Activated T-cell treated with anti-CD3 and anti-CD28 coated beads, Interleukin-2, amount 50 U/mL, for 4 hours (primary cell): ENCODE results near the gene TEKTIP1. TPM values are rescaled to one million over a fixed set of nuclear protein-coding genes. Genes with fewer than 3 reads are reported as not detected.

Experiments used
- ATAC-seq, 2 donors: fragments of 200-7000 bp; cut with Tn5 transposase; one replicate each; pipeline ENCODE4 v1.10.0; 2021
- DNase-seq: peaks from one replicate; pipeline ENCODE4 v3.0.0-alpha.2; 2020
- H3K27me3 Mint-ChIP-seq: one replicate; pipeline ENCODE4 v1.8.0; 2021; ENCODE audit warnings: low read depth, mixed read lengths
- H3K36me3 Mint-ChIP-seq: one replicate; pipeline ENCODE4 v1.8.0; 2022; ENCODE audit warnings: mixed read lengths; ENCODE audit not compliant: insufficient read depth
- H3K4me1 Mint-ChIP-seq: one replicate; pipeline ENCODE4 v1.8.0; 2021; ENCODE audit warnings: low read depth, mixed read lengths
- H3K4me3 Mint-ChIP-seq: one replicate; pipeline ENCODE4 v1.8.0; 2021; ENCODE audit warnings: mild to moderate bottlenecking, moderate library complexity, mixed read lengths
- H3K9me3 Mint-ChIP-seq: one replicate; pipeline ENCODE4 v1.8.0; 2021; ENCODE audit warnings: mixed read lengths
- total RNA-seq, 3 donors: library from RNA; stranded (reverse); gene quantifications; one replicate each; pipeline ENCODE4 v1.2.1, GENCODE V29; 2021

The TEKTIP1 gene
- 1 to 10 TPM in 2 of 3 donors, not detected in 1; 1.0 to 1.1 TPM for total RNA-seq

DNA sequence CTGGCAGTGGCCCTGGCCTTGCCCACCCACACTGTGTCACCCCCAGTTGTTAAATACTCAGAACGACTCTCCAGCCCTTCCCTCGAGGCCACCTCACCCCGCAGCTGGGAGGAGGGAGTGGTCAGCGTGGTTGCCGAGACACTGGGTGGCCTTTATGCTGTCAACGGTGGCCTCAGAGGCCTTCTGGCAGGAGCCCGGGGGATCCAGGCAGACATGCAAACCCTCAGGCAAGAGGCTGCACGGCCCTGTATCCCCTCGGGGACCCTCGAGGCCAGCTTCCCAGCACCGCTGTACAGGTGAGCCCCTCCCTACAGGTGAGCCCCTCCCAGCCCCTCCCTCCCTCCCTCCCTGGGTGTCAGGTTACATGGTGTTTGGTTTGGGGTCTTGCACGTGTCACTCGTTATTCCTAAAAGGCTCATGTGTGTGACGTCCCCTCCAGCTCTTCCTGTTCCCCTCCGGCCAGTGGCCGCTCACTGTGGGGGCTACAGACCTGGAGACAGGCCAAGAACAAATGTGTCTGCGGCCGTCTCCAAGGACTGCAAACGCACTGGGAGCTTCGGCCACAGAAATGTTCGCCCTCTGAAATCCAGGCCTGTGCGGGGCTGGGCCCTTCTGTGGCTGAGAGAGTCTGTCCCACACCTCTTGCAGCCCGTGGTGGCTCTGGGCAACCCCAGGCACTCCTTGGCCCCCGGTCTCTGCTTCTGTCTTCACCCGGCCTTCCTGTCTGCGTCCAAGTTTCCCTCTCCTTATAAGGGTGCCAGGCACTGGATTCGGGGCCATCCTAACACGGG lies at the start of gene TEKTIP1:
Gene TEKTIP1, plus strand, starts transcription at position 210 of the 791 bp plus-strand sequence. Its CDS starts 4 bp downstream, at position 214.
- Mint-ChIP-seq H3K4me3 (no peak within 1 kb of the TSS), H3K27me3 (no peaks in the 10 kb centered on the region), H3K4me1 (no peaks in the 10 kb centered on the region), H3K36me3 (peaks cover 13% of the 10 kb centered on the region), H3K9me3 (no peaks in the 10 kb centered on the region)
- DNase-seq = no peak
- no peak for ATAC-seq

DNA sequence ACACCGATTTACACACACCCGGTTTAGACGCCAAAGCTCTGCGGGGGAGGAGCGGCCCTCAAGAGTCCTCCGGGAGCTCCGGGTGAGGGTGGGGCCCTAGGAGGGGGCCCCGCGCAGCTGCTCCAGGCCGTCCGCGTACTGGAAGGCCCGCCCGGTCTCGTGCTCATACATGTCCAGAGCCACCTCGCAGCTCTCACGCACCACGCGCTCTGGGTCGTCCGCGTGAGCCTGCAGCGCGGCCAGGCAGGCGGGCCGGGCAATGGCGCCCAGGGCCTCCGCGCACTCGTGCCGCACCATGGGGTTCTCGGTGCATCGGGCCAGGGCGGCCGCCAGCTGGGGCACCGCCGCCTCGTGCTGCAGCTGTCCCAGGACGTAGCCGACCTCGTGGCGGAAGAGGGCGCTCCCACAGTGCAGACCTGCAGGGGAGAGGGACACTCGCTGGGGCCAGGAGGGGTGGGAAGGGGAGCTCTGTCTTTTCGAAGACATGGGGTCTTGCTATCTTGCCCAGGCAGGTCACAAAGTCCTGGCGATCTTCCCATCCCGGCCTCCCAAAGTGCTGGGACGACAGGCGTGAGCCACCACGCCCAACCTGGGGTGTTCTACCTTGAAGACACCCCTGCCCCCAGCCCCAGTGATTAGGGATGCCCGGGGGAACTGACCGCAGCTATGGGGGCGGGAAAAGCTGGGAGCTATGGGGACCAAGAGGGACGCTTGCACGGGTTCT lies 47.4 kb upstream of the TEKTIP1 start:
- DNase-seq (no peak), ATAC-seq (no peak)
- no peak overlapping the region for H3K4me3 Mint-ChIP-seq
- H3K9me3 Mint-ChIP-seq = no peaks in the 10 kb centered on the region
- peaks cover 8% of the 10 kb centered on the region for H3K4me1 Mint-ChIP-seq
- H3K36me3 Mint-ChIP-seq = peaks cover 22% of the 10 kb centered on the region
- H3K27me3 Mint-ChIP-seq = no peaks in the 10 kb centered on the region

DNA sequence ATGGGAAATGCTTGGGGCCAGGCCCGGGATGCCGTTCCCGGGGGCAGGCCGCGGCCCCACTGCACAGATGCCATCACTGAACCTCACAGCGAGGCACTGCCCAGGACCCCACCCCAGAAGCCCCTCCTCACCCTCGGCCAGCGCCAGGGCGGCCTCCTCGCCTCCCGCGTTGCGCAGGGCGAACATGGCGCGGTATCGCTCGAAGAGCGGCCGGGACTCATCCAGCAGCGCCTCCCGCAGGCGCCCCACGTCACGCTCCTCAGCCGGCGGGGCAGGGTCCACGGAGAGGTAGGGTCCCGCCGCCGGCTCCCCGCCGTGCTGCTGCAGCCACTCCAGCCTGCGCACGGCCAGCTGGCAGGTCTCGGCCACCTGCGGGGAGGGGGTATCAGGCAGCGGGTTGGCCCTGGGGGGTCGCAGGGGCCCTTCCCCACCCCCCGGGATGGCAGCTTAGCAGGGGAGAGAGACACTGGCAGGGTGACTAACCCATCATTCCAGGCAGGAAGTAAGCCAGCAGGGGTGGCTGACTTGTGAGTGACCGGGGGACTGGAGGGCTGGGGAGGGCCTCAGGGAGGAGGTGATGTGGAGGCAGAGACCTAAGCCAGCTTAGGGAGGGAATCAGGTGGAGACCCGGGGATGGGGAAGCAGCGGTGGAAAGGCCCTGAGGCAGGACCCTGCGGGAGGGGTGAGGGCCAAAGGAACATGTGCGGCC lies 46.7 kb upstream of the TEKTIP1 start:
- Mint-ChIP-seq H3K9me3 (no peaks in the 10 kb centered on the region), H3K4me3 (no peak overlapping the region), H3K27me3 (no peaks in the 10 kb centered on the region), H3K36me3 (peaks cover 27% of the 10 kb centered on the region), H3K4me1 (peaks cover 11% of the 10 kb centered on the region)
- ATAC-seq = no peak
- no peak for DNase-seq

DNA sequence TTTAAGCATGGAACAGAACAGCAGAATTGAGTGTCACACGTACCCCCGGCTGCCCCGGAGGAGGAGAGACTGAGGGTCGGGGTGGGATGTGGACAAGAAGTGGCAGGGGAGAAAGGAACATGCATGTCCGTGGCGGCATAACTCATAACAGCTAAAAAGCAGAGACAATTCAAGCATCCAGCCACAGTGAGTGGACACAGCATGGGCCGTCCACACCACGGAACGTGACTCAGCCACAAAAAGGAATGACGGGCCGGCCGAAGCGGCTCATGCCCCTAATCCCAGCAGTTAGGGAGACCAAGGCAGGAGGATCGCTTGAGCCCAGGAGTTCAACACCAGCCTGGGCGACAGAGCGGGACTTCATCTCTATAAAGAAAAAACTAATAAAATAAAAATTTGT lies 46.1 kb upstream of the TEKTIP1 start:
- Mint-ChIP-seq H3K4me3 (no peak overlapping the region), H3K4me1 (peaks cover 12% of the 10 kb centered on the region), H3K27me3 (no peaks in the 10 kb centered on the region), H3K9me3 (no peaks in the 10 kb centered on the region), H3K36me3 (peaks cover 28% of the 10 kb centered on the region)
- no peak for DNase-seq
- ATAC-seq = no peak

DNA sequence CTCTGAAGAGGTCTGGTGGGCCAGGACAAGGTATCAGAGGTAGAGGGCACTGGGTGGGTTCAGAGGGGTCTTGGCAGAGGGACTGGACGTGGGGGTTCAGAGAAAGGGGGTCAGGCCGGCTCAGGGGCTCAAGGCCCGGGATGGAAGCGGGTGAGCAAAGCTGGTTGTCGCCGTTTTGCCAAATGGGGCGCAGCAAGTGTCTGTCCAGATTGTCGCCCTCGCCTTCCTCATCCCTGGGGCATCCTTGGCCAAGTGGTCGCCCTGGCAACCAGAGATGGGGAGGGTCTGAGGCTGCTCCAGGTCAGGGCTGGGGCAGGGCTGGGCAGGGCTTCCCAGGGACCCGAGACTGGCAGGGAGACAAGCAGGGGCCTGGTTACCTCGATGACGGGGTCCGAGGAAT lies 45.3 kb upstream of the TEKTIP1 start:
- ATAC-seq = no peak
- no peak for DNase-seq
- Mint-ChIP-seq H3K4me1 (peaks cover 14% of the 10 kb centered on the region), H3K27me3 (no peaks in the 10 kb centered on the region), H3K36me3 (peaks cover 24% of the 10 kb centered on the region), H3K9me3 (no peaks in the 10 kb centered on the region), H3K4me3 (no peak overlapping the region)

DNA sequence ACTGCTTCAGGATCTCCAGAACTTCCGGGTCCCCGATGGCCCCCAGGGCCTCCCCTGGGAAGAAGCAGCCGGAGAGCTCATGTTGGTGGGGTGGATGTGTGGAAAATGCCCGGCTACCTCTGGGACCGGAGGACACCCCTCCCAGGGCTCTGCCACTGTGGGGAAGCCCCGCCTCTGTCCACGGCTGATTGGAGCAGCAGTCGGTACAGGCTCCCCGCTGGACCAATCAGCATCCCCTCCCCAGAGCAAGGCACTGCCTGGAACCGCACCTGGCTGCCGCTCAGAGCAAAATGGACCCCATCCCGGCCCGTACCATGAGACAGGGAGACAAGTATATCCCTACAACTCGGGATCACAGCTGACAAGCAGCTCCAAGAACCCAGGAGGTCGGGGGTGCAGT lies 44.9 kb upstream of the TEKTIP1 start:
- peaks cover 25% of the 10 kb centered on the region for H3K36me3 Mint-ChIP-seq
- H3K4me3 Mint-ChIP-seq = peak overlapping the region; percentile 11
- DNase-seq (no peak), ATAC-seq (peak; percentile 80 to 82)
- H3K4me1 Mint-ChIP-seq = peaks cover 16% of the 10 kb centered on the region
- H3K9me3 Mint-ChIP-seq = no peaks in the 10 kb centered on the region
- H3K27me3 Mint-ChIP-seq = no peaks in the 10 kb centered on the region

DNA sequence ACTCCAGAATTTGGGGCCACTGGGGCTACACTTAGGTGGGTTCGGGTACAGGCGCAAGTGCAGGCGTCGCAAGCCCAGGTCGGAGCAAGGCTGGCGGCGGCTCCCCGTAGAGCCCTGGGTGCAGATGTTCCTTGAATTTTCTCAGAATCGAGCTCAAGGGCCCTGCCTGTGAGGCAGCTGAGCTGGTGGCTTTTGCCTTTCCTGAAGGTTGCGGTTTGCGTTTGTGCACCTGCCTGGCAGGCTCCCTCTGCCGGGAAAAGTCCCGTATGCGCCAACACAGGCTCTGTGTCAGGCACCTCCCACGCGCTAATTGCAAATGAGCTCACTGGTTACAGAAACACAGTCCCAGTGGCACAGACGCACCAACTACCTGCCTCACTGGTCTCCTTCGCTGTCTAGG lies 44.4 kb upstream of the TEKTIP1 start:
- Mint-ChIP-seq H3K4me3 (peak overlapping the region; percentile 11), H3K27me3 (no peaks in the 10 kb centered on the region), H3K4me1 (peaks cover 20% of the 10 kb centered on the region), H3K9me3 (no peaks in the 10 kb centered on the region), H3K36me3 (peaks cover 25% of the 10 kb centered on the region)
- ATAC-seq (peak; percentile 78 to 86), DNase-seq (peak; percentile 61)

DNA sequence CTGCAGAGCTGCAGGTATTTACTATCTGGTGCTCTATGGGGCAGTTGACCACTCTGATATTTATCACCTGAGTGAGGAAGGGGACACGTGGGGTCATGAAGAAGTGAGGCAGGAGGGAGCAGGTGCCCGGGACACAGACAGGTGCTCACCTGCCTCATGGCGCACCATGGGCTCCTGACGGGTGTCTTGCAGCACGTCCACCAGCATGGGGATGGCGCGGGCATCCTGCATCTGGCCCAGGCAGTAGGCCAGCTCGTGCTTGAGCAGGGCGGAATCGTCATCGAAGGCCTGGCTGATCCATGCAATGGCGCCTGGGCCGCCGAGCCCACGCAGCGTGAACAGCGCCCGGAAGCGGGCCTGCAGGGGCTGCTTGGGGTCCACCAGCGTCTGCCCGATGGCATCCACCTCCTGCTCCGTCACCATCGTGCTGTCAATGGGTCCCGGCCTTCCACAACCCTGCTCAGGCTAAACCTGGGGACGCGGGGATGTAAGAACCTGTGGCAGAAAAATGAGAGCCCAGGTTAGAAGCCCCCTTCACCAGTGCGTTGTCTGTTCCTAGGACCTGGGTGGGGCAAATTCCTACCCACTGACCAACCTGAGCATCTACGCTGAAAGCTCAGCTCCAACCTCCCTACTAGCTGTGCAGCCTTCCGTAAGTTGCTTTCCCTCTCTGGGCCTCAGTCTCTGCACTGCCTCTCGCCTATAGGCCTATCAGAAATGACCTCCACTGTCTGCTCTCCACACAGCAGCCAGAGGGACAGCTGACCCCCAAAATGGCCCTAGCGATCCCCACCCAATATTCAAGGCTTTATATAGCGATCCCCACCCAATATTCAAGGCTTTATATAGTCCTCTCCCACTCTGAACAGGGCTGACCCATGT lies 42.3 kb upstream of the TEKTIP1 start:
- ATAC-seq (no peak), DNase-seq (no peak)
- Mint-ChIP-seq H3K4me3 (no peak overlapping the region), H3K4me1 (peaks cover 27% of the 10 kb centered on the region), H3K27me3 (no peaks in the 10 kb centered on the region), H3K9me3 (no peaks in the 10 kb centered on the region), H3K36me3 (peaks cover 25% of the 10 kb centered on the region)

DNA sequence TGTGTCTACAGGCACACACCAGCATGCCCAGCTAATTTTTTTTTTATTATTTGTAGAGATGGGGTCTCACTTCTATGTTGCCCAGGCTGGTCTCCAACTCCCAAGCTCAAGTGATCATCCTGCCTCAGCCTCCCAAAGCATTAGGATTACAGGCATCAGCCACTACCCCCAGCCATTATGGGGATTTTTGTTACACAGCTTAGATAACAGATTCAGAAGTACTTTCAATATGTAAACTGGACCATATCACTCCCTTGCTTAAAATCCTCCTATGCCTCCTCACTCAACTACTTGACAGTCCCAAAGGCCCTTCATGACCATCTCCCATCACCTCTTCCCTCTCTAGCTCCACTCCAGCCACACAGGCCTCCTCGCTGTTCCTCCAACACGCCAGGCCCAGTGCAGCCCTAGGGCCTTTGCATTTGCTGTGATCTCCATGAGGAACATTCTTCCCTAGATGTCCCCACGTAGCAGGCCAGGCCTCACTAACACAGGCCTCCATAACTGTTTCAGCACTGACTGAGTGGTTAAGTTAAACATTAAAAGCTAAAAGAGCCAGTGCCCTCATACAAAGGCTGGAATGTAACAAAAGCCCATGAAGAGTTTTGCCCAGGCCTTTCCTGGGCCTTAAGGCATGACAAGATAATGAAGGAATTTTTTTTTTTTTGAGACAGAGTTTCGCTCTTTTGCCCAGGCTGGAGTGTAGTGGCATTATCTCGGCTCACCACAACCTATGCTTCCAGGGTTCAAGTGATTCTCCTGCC lies 41.0 kb upstream of the TEKTIP1 start:
- H3K4me3 Mint-ChIP-seq = no peak overlapping the region
- H3K9me3 Mint-ChIP-seq = no peaks in the 10 kb centered on the region
- H3K4me1 Mint-ChIP-seq = peaks cover 27% of the 10 kb centered on the region
- H3K36me3 Mint-ChIP-seq = peaks cover 23% of the 10 kb centered on the region
- DNase-seq = no peak
- ATAC-seq = no peak
- H3K27me3 Mint-ChIP-seq = no peaks in the 10 kb centered on the region

DNA sequence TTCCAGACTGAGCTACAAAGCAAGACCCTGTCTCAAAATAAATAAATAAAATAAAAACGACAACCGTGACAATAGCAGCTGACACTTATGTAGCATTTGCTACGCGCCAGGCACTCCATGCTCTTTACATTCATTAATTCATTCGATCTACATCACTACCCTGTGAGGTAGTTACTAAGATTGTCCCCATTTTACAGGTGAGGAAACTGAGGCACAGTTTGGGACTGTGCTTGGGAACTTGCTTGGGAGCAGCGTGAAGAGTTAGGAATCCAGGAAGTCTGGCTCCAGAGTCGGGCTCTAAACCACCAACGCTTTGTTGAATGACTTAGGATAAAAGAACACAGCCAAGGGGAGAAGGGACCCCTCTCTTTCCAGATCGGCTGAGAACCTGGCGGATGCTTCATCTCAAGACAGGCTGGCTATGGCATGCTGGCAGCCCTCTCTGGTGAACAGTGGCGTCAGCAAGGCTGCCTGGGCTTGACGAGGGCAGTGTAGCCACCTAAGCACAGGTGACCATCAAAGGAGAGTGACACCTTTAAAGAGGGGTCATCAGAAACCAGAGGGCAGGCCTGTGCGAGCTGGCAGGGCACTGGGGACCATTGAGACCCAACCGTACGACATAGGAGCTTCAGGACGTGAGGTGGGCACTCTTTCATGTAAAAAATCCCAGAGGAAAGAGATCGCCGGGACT lies 39.1 kb upstream of the TEKTIP1 start:
- peak; percentile 3 to 22 for ATAC-seq
- DNase-seq = no peak
- Mint-ChIP-seq H3K4me3 (peak overlapping the region; percentile 94), H3K36me3 (peaks cover 18% of the 10 kb centered on the region), H3K9me3 (no peaks in the 10 kb centered on the region), H3K27me3 (no peaks in the 10 kb centered on the region), H3K4me1 (peaks cover 25% of the 10 kb centered on the region)

DNA sequence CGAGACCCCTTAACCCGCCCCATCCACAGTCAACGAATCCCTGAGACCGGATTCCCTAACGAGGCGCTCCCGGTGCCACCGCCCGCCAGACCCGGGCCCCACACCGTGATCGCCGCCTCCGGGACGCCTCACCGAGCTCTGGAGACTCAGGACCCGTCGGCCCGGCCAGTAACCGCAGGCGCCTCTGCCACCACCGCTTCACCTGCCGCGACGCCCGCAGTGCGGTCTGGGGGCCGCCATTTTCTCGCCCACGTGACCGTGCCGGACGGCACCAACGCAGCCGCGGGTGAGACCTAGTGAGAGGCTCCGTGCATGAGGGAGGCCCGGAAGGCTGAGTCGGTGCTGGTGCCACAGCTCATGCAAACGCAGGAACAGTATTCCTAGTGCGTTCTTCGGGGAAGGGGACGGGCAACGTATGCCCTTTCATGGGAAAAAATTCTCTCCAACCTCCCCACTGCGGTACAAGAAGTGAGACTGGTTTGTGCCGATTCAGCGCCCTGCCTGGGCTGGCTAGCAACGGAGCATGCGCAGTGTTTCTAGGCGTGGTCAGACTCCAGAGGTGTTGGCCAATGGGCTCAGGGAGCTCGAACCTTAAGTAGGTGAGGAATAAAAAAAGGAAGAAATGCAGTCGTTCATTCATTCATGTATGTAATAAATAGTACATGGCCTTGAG lies 38.4 kb upstream of the TEKTIP1 start, which contains the start of gene DOHH:
Gene DOHH, minus strand, starts transcription at position 246 of the 673 bp plus-strand sequence. CDS start 3,860 bp downstream, outside the sequence.
- Mint-ChIP-seq H3K4me3 (peak within 1 kb of the TSS; percentile 94), H3K27me3 (no peaks in the 10 kb centered on the region), H3K9me3 (no peaks in the 10 kb centered on the region), H3K36me3 (peaks cover 13% of the 10 kb centered on the region), H3K4me1 (peaks cover 26% of the 10 kb centered on the region)
- ATAC-seq = peak; percentile 91 to 95
- peak; percentile 93 for DNase-seq

DNA sequence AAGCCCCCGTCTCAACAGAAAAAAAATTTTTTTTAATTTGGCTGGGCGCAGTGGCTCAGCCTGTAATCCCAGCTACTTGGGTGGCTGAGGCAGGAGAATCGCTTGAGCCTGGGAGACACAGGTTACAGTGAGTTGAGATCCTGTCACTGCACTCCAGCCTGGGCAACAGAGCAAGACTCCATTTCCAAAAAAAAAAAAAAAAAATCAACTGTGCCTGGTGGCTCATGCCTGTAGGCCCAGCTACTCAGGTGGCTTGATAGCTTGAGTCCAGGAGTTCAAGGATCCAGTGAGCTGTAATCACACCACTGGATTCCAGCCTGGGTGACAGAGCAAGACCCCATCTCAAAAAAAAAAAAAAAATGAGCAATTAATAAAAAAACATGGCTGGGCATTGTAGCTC lies 37.2 kb upstream of the TEKTIP1 start:
- Mint-ChIP-seq H3K4me3 (no peak overlapping the region), H3K36me3 (peaks cover 9% of the 10 kb centered on the region), H3K27me3 (no peaks in the 10 kb centered on the region), H3K9me3 (no peaks in the 10 kb centered on the region), H3K4me1 (peaks cover 29% of the 10 kb centered on the region)
- DNase-seq = no peak
- no peak for ATAC-seq
